ENCODE data around the gene CARS1. TPM values are rescaled to one million over a fixed set of nuclear protein-coding genes. Genes with fewer than 3 reads are reported as not detected.

Gene CARS1
- total and polyA plus RNA-seq, 2 of the 8 experiments (the other 6 are each of a cell fraction or from before 2014, with no cell fraction given) = 44.1 to 100 TPM

- Histone ChIP-seq H2BK12ac (ENCODE audit: low read depth, low read length) (no peak overlapping the region), H3K56ac (replicated peaks; ENCODE audit: insufficient read length, low read depth, low read length) (no peak overlapping the region), H2AFZ (ENCODE audit: low read length) (no peak overlapping the region), H3K36me3 (ENCODE audit: control insufficient read depth in 2 of 4, insufficient read depth in 4 of 4, low read length in 3 of 4) (peaks cover 13 to 60% (median 46%) of the 10 kb centered on the region in 4 experiments; a peak in 6 of 8 replicates), H3K18ac (ENCODE audit: extremely low read depth, low read length) (no peak overlapping the region), H3K4me3 (ENCODE audit: extremely low read depth in 1 of 4, insufficient read depth in 2 of 4, low read depth in 3 of 4, low read length in 4 of 4) (no peak overlapping the region), H3K23me2 (ENCODE audit: low read depth, low read length) (no peaks in the 10 kb centered on the region), H4K8ac (ENCODE audit: extremely low read depth, insufficient read depth, low read length) (no peak overlapping the region), H4K91ac (replicated peaks; ENCODE audit: insufficient read length, low read length) (no peak overlapping the region), H2BK20ac (ENCODE audit: low read length) (no peak overlapping the region), H2BK120ac (replicated peaks; ENCODE audit: low read depth, low read length) (no peak overlapping the region), H3K9me3 (ENCODE audit: insufficient read depth in 2 of 2, low read depth in 1 of 2, low read length in 1 of 2) (no peaks in the 10 kb centered on the region), H4K20me1 (replicated peaks in 1 of 2; ENCODE audit: control insufficient read depth in 1 of 2, insufficient read depth in 2 of 2, low read length in 2 of 2) (peaks cover 9 to 18% of the 10 kb centered on the region in 2 experiments), H4K5ac (ENCODE audit: insufficient read length, low read depth, low read length) (no peak overlapping the region), H3K4ac (replicated peaks; ENCODE audit: insufficient read length, low read depth, low read length) (no peak overlapping the region), H3K4me1 (replicated peaks in 1 of 4; ENCODE audit: control insufficient read depth in 3 of 4, insufficient read depth in 4 of 4, low read length in 3 of 4) (peaks cover 0 to 3% (median 0%) of the 10 kb centered on the region in 4 experiments; a peak in 1 of 7 replicates), H3K27ac (ENCODE audit: low read depth, low read length) (no peak overlapping the region), H2BK15ac (ENCODE audit: low read length) (no peak overlapping the region), H3K9ac (replicated peaks in 1 of 4; ENCODE audit: extremely low read depth in 1 of 4, low read depth in 3 of 4, low read length in 3 of 4) (no peak overlapping the region), H3K14ac (ENCODE audit: insufficient read length) (no peak overlapping the region), H3K79me1 (ENCODE audit: low read depth, low read length) (no peaks in the 10 kb centered on the region), H3K4me2 (ENCODE audit: insufficient read depth in 1 of 2, low read depth in 2 of 2, low read length in 2 of 2) (no peak overlapping the region), H3K27me3 (replicated peaks in 1 of 4; ENCODE audit: control insufficient read depth in 3 of 4, extremely low read depth in 1 of 4, insufficient read depth in 3 of 4, low read length in 3 of 4) (no peaks in the 10 kb centered on the region), H2BK5ac (ENCODE audit: low read depth, low read length) (no peak overlapping the region), H2AK5ac (ENCODE audit: low read depth, low read length) (no peak overlapping the region), H3K23ac (ENCODE audit: insufficient read length) (no peak overlapping the region), H3K79me2 (ENCODE audit: control insufficient read depth in 1 of 2, insufficient read depth in 2 of 2, low read length in 2 of 2) (no peaks in the 10 kb centered on the region)
- CTCF ChIA-PET (ENCODE audit: partially characterized antibody) = interaction anchor here (0.7 to 2.3 kb wide), 6 partner anchors 8 to 27 kb away, joined by 3 to 13 read pairs (median 6); no protein-coding TSS in a partner anchor
- 78% methylated on average over 8 of the region's 8 CpGs; no CpG with 5 or more reads in 1 of the 2 experiments for WGBS, 2 experiments (ENCODE audit: extremely low coverage in 1 of 2, insufficient coverage in 1 of 2, insufficient read length in 1 of 2, insufficient replicate concordance in 2 of 2, low coverage in 1 of 2, low lambda C conversion rate in 2 of 2, missing lambda C conversion rate in 1 of 2)
- TF ChIP-seq CTBP2 (IDR thresholded peaks at IDR 0.05; ENCODE audit: borderline replicate concordance, insufficient read depth, insufficient read length, low read length) (no peak), RAD21 (IDR thresholded peaks at IDR 0.05 in 1 of 2, conservative IDR thresholded peaks at IDR 0.05 in 1 of 2; ENCODE audit: low read depth in 2 of 2, low read length in 2 of 2) (no peak), FOSL1 (IDR thresholded peaks at IDR 0.05; ENCODE audit: insufficient read depth, low read depth, low read length) (no peak), GABPA (IDR thresholded peaks at IDR 0.05; ENCODE audit: borderline replicate concordance, insufficient read depth, low read length) (no peak), SIN3A (conservative IDR thresholded peaks at IDR 0.05 in 1 of 2, IDR thresholded peaks at IDR 0.05 in 1 of 2; ENCODE audit: low read depth in 1 of 2, low read length in 2 of 2) (no peak), SRF (IDR thresholded peaks at IDR 0.05; ENCODE audit: low read depth, low read length) (no peak), TEAD4 (IDR thresholded peaks at IDR 0.05; ENCODE audit: low read depth, low read length) (no peak), HDAC6 (IDR thresholded peaks at IDR 0.05; ENCODE audit: low read depth, low read length) (no peak)
- no peak for FAIRE-seq
- POLR2A ChIA-PET (ENCODE audit: partially characterized antibody) = interaction anchor here (1.3 to 3.0 kb wide), 3 partner anchors 7 to 13 kb away, joined by 3 to 10 read pairs (median 7); partner anchors contain the start of gene NAP1L4
- no peak for DNase-seq (ENCODE audit: low read depth in 1 of 2, low spot score in 2 of 2)
These were observed 54.4 kb downstream of the CARS1 start for GRCh38 chr11:3002871-3003270.
